Rectal smooth muscle tissue (tissue), 1 donor: Measurements from ENCODE around the gene DPY19L1.
"Not testable (repeated sequence)": the region's sequence is repeated elsewhere in the genome, so short reads cannot be mapped to it uniquely, and the experiment has no call there.

Experiments
- H3K27ac ChIP-seq: one replicate; pipeline ENCODE4 v1.7.0; 2013; ENCODE audit warnings: low read depth, low read length, inconsistent platforms
- H3K27me3 ChIP-seq: one replicate; pipeline ENCODE4 v1.7.0; 2013; ENCODE audit warnings: low read length; ENCODE audit not compliant: control insufficient read depth, insufficient read depth
- H3K36me3 ChIP-seq: one replicate; pipeline ENCODE4 v1.7.0; 2013; ENCODE audit warnings: low read length; ENCODE audit not compliant: control insufficient read depth, insufficient read depth
- H3K4me1 ChIP-seq: one replicate; pipeline ENCODE4 v1.7.0; 2013; ENCODE audit warnings: low read length; ENCODE audit not compliant: control insufficient read depth, insufficient read depth
- H3K4me3 ChIP-seq: one replicate; pipeline ENCODE4 v1.7.0; 2013; ENCODE audit warnings: low read length
- H3K9ac ChIP-seq: one replicate; pipeline ENCODE4 v1.7.0; 2013; ENCODE audit warnings: low read length

DPY19L1 gene

GRCh38 chr7:34920470-34920869 is 116.8 kb downstream of the DPY19L1 start:
- H3K4me3 ChIP-seq, H3K36me3 ChIP-seq, H3K27me3 ChIP-seq, H3K4me1 ChIP-seq, H3K27ac ChIP-seq, H3K9ac ChIP-seq: not testable (repeated sequence)

- not testable (repeated sequence) for H3K9ac ChIP-seq
Measured at GRCh38 chr7:34919038-34919437, 118.2 kb downstream of the DPY19L1 start.

GRCh38 chr7:34918198-34918861 is 119.0 kb downstream of the DPY19L1 start:
- not testable (repeated sequence) for H3K4me3 ChIP-seq, H3K36me3 ChIP-seq, H3K9ac ChIP-seq, H3K27ac ChIP-seq, H3K4me1 ChIP-seq, H3K27me3 ChIP-seq

More at GRCh38 chr7:34919038-34919437, 118.2 kb downstream of the DPY19L1 start:
- H3K27me3 ChIP-seq, H3K27ac ChIP-seq, H3K36me3 ChIP-seq, H3K4me1 ChIP-seq, H3K4me3 ChIP-seq: not testable (repeated sequence)

GRCh38 chr7:34917515-34917914 is 119.8 kb downstream of the DPY19L1 start:
- not testable (repeated sequence) for H3K27me3 ChIP-seq, H3K4me1 ChIP-seq, H3K36me3 ChIP-seq, H3K27ac ChIP-seq, H3K9ac ChIP-seq, H3K4me3 ChIP-seq

GRCh38 chr7:34916267-34916666 is 121.0 kb downstream of the DPY19L1 start:
- Histone ChIP-seq H3K9ac (no peak overlapping the region), H3K27me3 (no peaks in the 10 kb centered on the region), H3K4me3 (no peak overlapping the region), H3K36me3 (no peaks in the 10 kb centered on the region), H3K27ac (no peak overlapping the region), H3K4me1 (no peaks in the 10 kb centered on the region)

GRCh38 chr7:34912236-34912635 is 125.0 kb downstream of the DPY19L1 start:
- Histone ChIP-seq H3K4me1 (no peaks in the 10 kb centered on the region), H3K9ac (no peak overlapping the region), H3K27me3 (no peaks in the 10 kb centered on the region), H3K27ac (no peak overlapping the region), H3K4me3 (no peak overlapping the region), H3K36me3 (no peaks in the 10 kb centered on the region)

- not testable (repeated sequence) for H3K36me3 ChIP-seq, H3K9ac ChIP-seq, H3K4me1 ChIP-seq, H3K27ac ChIP-seq, H3K4me3 ChIP-seq, H3K27me3 ChIP-seq
Measured at GRCh38 chr7:34906266-34906850, 130.9 kb downstream of the DPY19L1 start.

GRCh38 chr7:34904987-34905386 is 132.3 kb downstream of the DPY19L1 start:
- Histone ChIP-seq H3K36me3 (no peaks in the 10 kb centered on the region), H3K9ac (no peak overlapping the region), H3K27ac (no peak overlapping the region), H3K4me3 (no peak overlapping the region), H3K27me3 (no peaks in the 10 kb centered on the region), H3K4me1 (no peaks in the 10 kb centered on the region)

- not testable (repeated sequence) for H3K9ac ChIP-seq, H3K27ac ChIP-seq, H3K4me3 ChIP-seq, H3K27me3 ChIP-seq, H3K36me3 ChIP-seq, H3K4me1 ChIP-seq
Measured at GRCh38 chr7:34903921-34904320, 133.4 kb downstream of the DPY19L1 start.

GRCh38 chr7:34902182-34902581 is 135.1 kb downstream of the DPY19L1 start:
- Histone ChIP-seq H3K4me3 (no peak overlapping the region), H3K9ac (no peak overlapping the region), H3K36me3 (no peaks in the 10 kb centered on the region), H3K27me3 (no peaks in the 10 kb centered on the region), H3K4me1 (no peaks in the 10 kb centered on the region), H3K27ac (no peak overlapping the region)

- Histone ChIP-seq H3K27ac (no peak overlapping the region), H3K9ac (no peak overlapping the region), H3K36me3 (no peaks in the 10 kb centered on the region)
Measured at GRCh38 chr7:34900891-34901513, 136.3 kb downstream of the DPY19L1 start.

GRCh38 chr7:34895202-34895601 is 142.1 kb downstream of the DPY19L1 start:
- Histone ChIP-seq H3K27ac (no peak overlapping the region), H3K27me3 (no peaks in the 10 kb centered on the region), H3K4me1 (no peaks in the 10 kb centered on the region), H3K4me3 (no peak overlapping the region), H3K36me3 (no peaks in the 10 kb centered on the region), H3K9ac (no peak overlapping the region)

More at GRCh38 chr7:34900891-34901513, 136.3 kb downstream of the DPY19L1 start:
- Histone ChIP-seq H3K27me3 (no peaks in the 10 kb centered on the region), H3K4me1 (no peaks in the 10 kb centered on the region), H3K4me3 (no peak overlapping the region)

- H3K27me3 ChIP-seq: no peaks in the 10 kb centered on the region
- no peak overlapping the region for H3K27ac ChIP-seq
- no peaks in the 10 kb centered on the region for H3K4me1 ChIP-seq
- H3K4me3 ChIP-seq: no peak overlapping the region
- H3K36me3 ChIP-seq: no peaks in the 10 kb centered on the region
- no peak overlapping the region for H3K9ac ChIP-seq
Measured at GRCh38 chr7:34889951-34890350, 147.3 kb downstream of the DPY19L1 start.
